Heart left ventricle (tissue), 16 donors: ENCODE data around the gene LACC1. TPM values are rescaled to one million over a fixed set of nuclear protein-coding genes. Genes with fewer than 3 reads are reported as not detected.

ENCODE experiments used
- ATAC-seq, 4 donors: fragments of 200-7000 bp; cut with Tn5 transposase; one replicate each; pipeline ENCODE4 v1.9.1; 2020 to 2022; ENCODE audit warnings: moderate library complexity in 4 of 4, mild to moderate bottlenecking in 3 of 4, moderate number of reproducible peaks in 1 of 4
- DNase-seq, 5 donors: peaks; one replicate each; pipeline ENCODE4 v3.0.0-alpha.2; 2020
- H3K27ac ChIP-seq, 12 donors: fragments of 200-600 bp; sonication (generic) in 4 of 12; one replicate each; pipeline versions ENCODE4 v1.5.0 to v1.8.0; 2016 to 2022; ENCODE audit warnings: mild to moderate bottlenecking in 2 of 12
- H3K27me3 ChIP-seq, 9 donors: fragments of 200-600 bp; sonication (generic) in 2 of 9; one replicate each; pipeline versions ENCODE4 v1.5.1 to v1.8.0; 2016 to 2022; ENCODE audit warnings: mild to moderate bottlenecking in 3 of 9
- H3K36me3 ChIP-seq, 9 donors: fragments of 200-600 bp; sonication (generic) in 2 of 9; one replicate each; pipeline versions ENCODE4 v1.5.0 to v1.8.0; 2018 to 2022; ENCODE audit warnings: mild to moderate bottlenecking in 2 of 9
- H3K4me1 ChIP-seq, 12 donors: fragments of 200-600 bp; sonication (generic) in 4 of 12; one replicate each; pipeline versions ENCODE4 v1.5.0 to v1.8.0; 2016 to 2022; ENCODE audit warnings: mild to moderate bottlenecking in 3 of 12
- H3K4me3 ChIP-seq, 12 donors: fragments of 200-600 bp; sonication (generic) in 4 of 12; one replicate each; pipeline versions ENCODE4 v1.5.0 to v1.8.0; 2017 to 2022; ENCODE audit warnings: mild to moderate bottlenecking in 9 of 12, moderate library complexity in 4 of 12
- H3K9me3 ChIP-seq, 12 donors: fragments of 200-600 bp; sonication (generic) in 4 of 12; one replicate each; pipeline versions ENCODE4 v1.5.0 to v1.8.0; 2016 to 2022; ENCODE audit warnings: mild to moderate bottlenecking in 1 of 12
- POLR2A ChIP-seq, 2 donors: fragments of 450-650 bp; IDR thresholded peaks; one replicate each; pipeline ENCODE4 v1.6.1; 2017; ENCODE audit warnings: antibody characterized with exemption in 2 of 2, mild to moderate bottlenecking in 2 of 2, moderate library complexity in 2 of 2
- WGBS, 4 donors: extraction: QIAGEN DNeasy Blood & Tissue Kit in 2 of 4; methylation state at CpG; one replicate each; pipeline versions ENCODE4 v1.1.5 to v1.1.7; 2013 to 2018; 5-methylcytosine and 5-hydroxymethylcytosine counted together
- intact Hi-C, 10 donors: fragments of 100-400 bp; cut with DNase I; formaldehyde crosslinking; loops; one replicate each; pipeline versions ENCODE4 v1.11.1 to v1.14.2; 2022
- polyA plus RNA-seq, 2 donors: library from polyadenylated mRNA; stranded (reverse); fragments of 200-250 nt; gene quantifications; one replicate each; pipeline ENCODE4 v1.2.3, GENCODE V29; 2013
- total RNA-seq, 9 donors: library from RNA; depleted of rRNA in 2 of 9; stranded (reverse); fragments of >200 nt in 2 of 9; fragmentation: NEBNext Ultra II Directional in 3 of 9; extraction: Animal tissue kit (Norgen Biotek cat#: 25700) in 3 of 9; gene quantifications; one replicate each; pipeline versions ENCODE4 v1.1.0 to v1.2.4, GENCODE V29; 2016 to 2023
- TF ChIP-seq, protein P1 (sequence below), 12 donors: fragments of 200-600 bp; sonication (generic) in 4 of 12; IDR thresholded peaks; one replicate each; pipeline versions ENCODE4 v1.5.0 to v1.8.0; 2018 to 2022; ENCODE audit warnings: antibody characterized with exemption in 12 of 12, mild to moderate bottlenecking in 5 of 12
- donor health status: ischemic (EF 13 %, LVEDD 7.1; RV severe dilation, severe dysfunction).
- donor health status: healthy with polysubstance abuse.
- donor health status: DM: no; HTN: yes; CAD: no.
- donor health status: DM: no; HTN: no; CAD: no.
- donor health status: ischemic (EF 25% LVEDD 6.9; RV normal size, moderate dysfunction).
- donor health status: ischemic (EF 25% LVEDD 5.7; RV mildly dilated, moderate dysfunction).
- donor health status: healthy.
- donor health status: DM: yes; HTN: yes; CAD: no.
- donor health status: ischemic (EF 35%, LVEDD 5.7; RV mildly dilated, moderate dysfunction).
- donor health status: nonischemic (EF 11% LVEDD 7.7; RV severe dilation, severe dysfunction).
- donor health status: DM: yes; HTN: yes; CAD: no.
- donor health status: PGD.
- donor health status: ischemic (EF 29% LVEDD 5.4; RV normal size, mild dysfunction).
- donor health status: nonischemic (EF 23%, LVEDD 6.1; RV moderate dilation, normal function).

LACC1 gene
- total and polyA plus RNA-seq, 11 donors: 2.7 to 17.8 (median 4.3) TPM

DNA sequence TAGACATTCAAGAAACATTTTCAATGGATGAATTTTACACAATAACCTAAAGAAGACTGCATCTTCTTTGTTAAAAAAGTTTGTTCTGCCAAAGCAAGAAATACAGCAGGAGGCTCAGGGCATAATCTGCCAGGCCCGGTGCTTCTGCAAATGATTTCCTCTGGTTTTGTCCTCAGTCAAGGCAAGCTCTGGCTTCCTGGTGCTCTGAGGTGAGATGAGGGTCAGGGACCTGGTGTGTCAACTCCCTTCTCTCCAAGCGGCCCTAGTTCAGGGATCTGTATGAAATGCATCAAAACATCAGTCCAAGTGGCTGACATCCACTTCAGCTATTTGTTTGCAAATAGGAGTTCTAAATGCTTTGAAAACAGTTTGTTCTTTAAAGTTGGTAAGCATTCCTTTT, 31.6 kb downstream of the LACC1 start:
- no peaks in the 10 kb centered on the region for H3K36me3 ChIP-seq
- peaks cover 0 to 34% (median 0%) of the 10 kb centered on the region in 9 donors for H3K27me3 ChIP-seq
- intact Hi-C loops: loop anchor here in 5 of 10 donors (5.0 to 10.0 kb wide), 6 partner anchors 71 to 324 kb away; no protein-coding TSS in a partner anchor
- peak in 1 of 5 donors; percentile 26 for DNase-seq
- 19 to 37% (median 27%) methylated on average over 2 of the region's 2 CpGs for WGBS, 4 donors
- H3K9me3 ChIP-seq: no peaks in the 10 kb centered on the region
- no peak for ATAC-seq
- no peak for TF ChIP-seq POLR2A (IDR thresholded peaks at IDR 0.05)
- TF ChIP-seq, protein P1, sequence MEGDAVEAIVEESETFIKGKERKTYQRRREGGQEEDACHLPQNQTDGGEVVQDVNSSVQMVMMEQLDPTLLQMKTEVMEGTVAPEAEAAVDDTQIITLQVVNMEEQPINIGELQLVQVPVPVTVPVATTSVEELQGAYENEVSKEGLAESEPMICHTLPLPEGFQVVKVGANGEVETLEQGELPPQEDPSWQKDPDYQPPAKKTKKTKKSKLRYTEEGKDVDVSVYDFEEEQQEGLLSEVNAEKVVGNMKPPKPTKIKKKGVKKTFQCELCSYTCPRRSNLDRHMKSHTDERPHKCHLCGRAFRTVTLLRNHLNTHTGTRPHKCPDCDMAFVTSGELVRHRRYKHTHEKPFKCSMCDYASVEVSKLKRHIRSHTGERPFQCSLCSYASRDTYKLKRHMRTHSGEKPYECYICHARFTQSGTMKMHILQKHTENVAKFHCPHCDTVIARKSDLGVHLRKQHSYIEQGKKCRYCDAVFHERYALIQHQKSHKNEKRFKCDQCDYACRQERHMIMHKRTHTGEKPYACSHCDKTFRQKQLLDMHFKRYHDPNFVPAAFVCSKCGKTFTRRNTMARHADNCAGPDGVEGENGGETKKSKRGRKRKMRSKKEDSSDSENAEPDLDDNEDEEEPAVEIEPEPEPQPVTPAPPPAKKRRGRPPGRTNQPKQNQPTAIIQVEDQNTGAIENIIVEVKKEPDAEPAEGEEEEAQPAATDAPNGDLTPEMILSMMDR (IDR thresholded peaks at IDR 0.05): no peak
- peak overlapping the region in 4 of 12 donors; percentile 5 to 45 (median 22) for H3K27ac ChIP-seq
- H3K4me1 ChIP-seq: peaks cover 0 to 34% (median 12%) of the 10 kb centered on the region in 12 donors
- H3K4me3 ChIP-seq: no peak overlapping the region

- Histone ChIP-seq H3K9me3 (no peaks in the 10 kb centered on the region), H3K4me1 (peaks cover 0 to 34% (median 12%) of the 10 kb centered on the region in 12 donors), H3K27ac (peak overlapping the region in 3 of 12 donors; percentile 12 to 45 (median 31)), H3K27me3 (peaks cover 0 to 38% (median 0%) of the 10 kb centered on the region in 9 donors), H3K4me3 (no peak overlapping the region), H3K36me3 (no peaks in the 10 kb centered on the region)
- peak in 3 of 4 donors; percentile 44 to 60 (median 56) for ATAC-seq
- 31 to 67% (median 53%) methylated on average over 2 to 3 of the region's 3 CpGs for WGBS, 4 donors
- no peak for DNase-seq
- TF ChIP-seq POLR2A (IDR thresholded peaks at IDR 0.05): no peak
- TF ChIP-seq, protein P1 (IDR thresholded peaks at IDR 0.05): no peak
- intact Hi-C loops: loop anchor here in 5 of 10 donors (5.0 to 10.0 kb wide), 6 partner anchors 70 to 323 kb away; no protein-coding TSS in a partner anchor
These were observed 32.2 kb downstream of the LACC1 start for GRCh38 chr13:43911871-43912270.

GRCh38 chr13:43915451-43915850, 35.7 kb downstream of the LACC1 start:
- intact Hi-C loops: loop anchor here in 2 of 10 donors (10.0 kb wide), 2 partner anchors 69 to 319 kb away; no protein-coding TSS in a partner anchor
- Histone ChIP-seq H3K4me3 (no peak overlapping the region), H3K9me3 (no peaks in the 10 kb centered on the region), H3K4me1 (peaks cover 0 to 20% (median 10%) of the 10 kb centered on the region in 12 donors), H3K27me3 (peaks cover 0 to 38% (median 0%) of the 10 kb centered on the region in 9 donors), H3K27ac (no peak overlapping the region), H3K36me3 (no peaks in the 10 kb centered on the region)
- no peak for TF ChIP-seq POLR2A (IDR thresholded peaks at IDR 0.05)
- TF ChIP-seq, protein P1 (IDR thresholded peaks at IDR 0.05): no peak
- DNase-seq (no peak), ATAC-seq (no peak)
- WGBS, 4 donors: 63 to 97% (median 86%) methylated on average over 6 of the region's 6 CpGs

DNA sequence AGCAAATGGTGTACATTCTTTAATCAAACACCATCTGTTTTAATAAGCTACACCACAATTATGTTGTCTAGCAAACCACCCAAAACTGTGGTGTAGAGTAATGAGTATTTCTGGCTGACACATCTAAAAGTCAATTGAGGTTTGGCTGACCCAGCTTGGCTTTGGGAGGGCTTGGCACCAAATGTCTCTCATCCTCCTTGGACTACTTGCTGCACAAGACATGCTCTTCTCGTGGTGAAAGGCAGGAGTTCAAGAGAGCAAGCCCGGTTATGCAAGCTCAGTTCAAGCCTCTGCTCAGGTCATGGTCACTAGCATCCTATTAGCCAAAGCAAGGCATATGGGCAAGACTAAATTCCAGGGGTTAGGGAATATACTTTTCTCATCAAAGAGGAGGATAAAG, 37.1 kb downstream of the LACC1 start:
- intact Hi-C loops: loop anchor here in 2 of 10 donors (10.0 kb wide), 2 partner anchors 68 to 318 kb away; no protein-coding TSS in a partner anchor
- Histone ChIP-seq H3K9me3 (no peaks in the 10 kb centered on the region), H3K27ac (no peak overlapping the region), H3K27me3 (peaks cover 0 to 49% (median 0%) of the 10 kb centered on the region in 9 donors), H3K36me3 (no peaks in the 10 kb centered on the region), H3K4me1 (peaks cover 0 to 10% (median 3%) of the 10 kb centered on the region in 12 donors), H3K4me3 (no peak overlapping the region)
- TF ChIP-seq POLR2A (IDR thresholded peaks at IDR 0.05): no peak
- TF ChIP-seq, protein P1 (IDR thresholded peaks at IDR 0.05): no peak
- no peak for DNase-seq
- WGBS, 4 donors: 25 to 72% (median 43%) methylated on average over 2 of the region's 2 CpGs
- ATAC-seq: no peak
